Lower leg skin (tissue), 3 donors: ENCODE results near the gene KDM6B.

ENCODE experiments used
- POLR2A ChIP-seq, 2 donors: fragments of 450-650 bp; IDR thresholded peaks; one replicate each; pipeline ENCODE4 v1.6.1; 2016 to 2017; ENCODE audit warnings: antibody characterized with exemption in 2 of 2, mild to moderate bottlenecking in 1 of 2, moderate library complexity in 1 of 2
- TF ChIP-seq, protein P1 (sequence below), 3 donors: fragments of 450-650 bp; IDR thresholded peaks; one replicate each; pipeline ENCODE4 v1.5.1; 2016; ENCODE audit warnings: antibody characterized with exemption in 3 of 3, mild to moderate bottlenecking in 3 of 3, moderate library complexity in 2 of 3

DNA sequence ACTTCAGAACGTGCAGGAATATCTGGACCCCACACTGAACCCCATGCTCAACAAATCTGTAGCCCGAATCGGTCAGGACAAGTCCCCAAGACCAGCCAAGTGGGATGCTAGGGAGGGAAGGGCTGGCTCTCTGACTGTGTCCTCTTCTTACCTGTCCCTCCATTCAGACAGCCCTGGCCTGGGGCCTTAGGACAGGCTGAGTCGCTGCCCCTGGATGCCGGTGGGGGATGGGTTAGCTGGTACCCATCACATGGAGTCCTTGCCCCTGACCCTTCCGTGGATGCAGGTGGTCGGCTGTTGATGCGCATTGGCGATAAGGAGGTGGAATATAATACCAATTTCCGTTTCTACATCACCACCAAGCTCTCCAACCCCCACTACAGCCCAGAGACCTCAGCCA lies 16.0 kb upstream of the KDM6B start:
- TF ChIP-seq, protein P1, sequence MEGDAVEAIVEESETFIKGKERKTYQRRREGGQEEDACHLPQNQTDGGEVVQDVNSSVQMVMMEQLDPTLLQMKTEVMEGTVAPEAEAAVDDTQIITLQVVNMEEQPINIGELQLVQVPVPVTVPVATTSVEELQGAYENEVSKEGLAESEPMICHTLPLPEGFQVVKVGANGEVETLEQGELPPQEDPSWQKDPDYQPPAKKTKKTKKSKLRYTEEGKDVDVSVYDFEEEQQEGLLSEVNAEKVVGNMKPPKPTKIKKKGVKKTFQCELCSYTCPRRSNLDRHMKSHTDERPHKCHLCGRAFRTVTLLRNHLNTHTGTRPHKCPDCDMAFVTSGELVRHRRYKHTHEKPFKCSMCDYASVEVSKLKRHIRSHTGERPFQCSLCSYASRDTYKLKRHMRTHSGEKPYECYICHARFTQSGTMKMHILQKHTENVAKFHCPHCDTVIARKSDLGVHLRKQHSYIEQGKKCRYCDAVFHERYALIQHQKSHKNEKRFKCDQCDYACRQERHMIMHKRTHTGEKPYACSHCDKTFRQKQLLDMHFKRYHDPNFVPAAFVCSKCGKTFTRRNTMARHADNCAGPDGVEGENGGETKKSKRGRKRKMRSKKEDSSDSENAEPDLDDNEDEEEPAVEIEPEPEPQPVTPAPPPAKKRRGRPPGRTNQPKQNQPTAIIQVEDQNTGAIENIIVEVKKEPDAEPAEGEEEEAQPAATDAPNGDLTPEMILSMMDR (IDR thresholded peaks at IDR 0.05) = no peak
- no peak for TF ChIP-seq POLR2A (IDR thresholded peaks at IDR 0.05)
